Mesendoderm (in vitro differentiated cells): ENCODE measurements around the gene ZNF831.
A peak's percentile ranks its signal among the peaks of the same experiment; 100 is the strongest.

Experiments
- DNase-seq: peaks from one replicate; pipeline ENCODE4 v3.0.0; 2013
- H2AK5ac ChIP-seq: 2 replicates; pipeline ENCODE4 v1.6.1; 2013; ENCODE audit warnings: low read length, inconsistent platforms
- H2BK120ac ChIP-seq: 2 replicates; pipeline ENCODE4 v1.6.1; 2013; ENCODE audit warnings: low read depth, mild to moderate bottlenecking, low read length, moderate library complexity, mixed read lengths
- H2BK15ac ChIP-seq: replicated peaks from 2 replicates; pipeline ENCODE4 v1.6.1; 2013; ENCODE audit warnings: low read depth, mild to moderate bottlenecking, moderate library complexity
- H2BK5ac ChIP-seq: 2 replicates; pipeline ENCODE4 v1.6.1; 2013; ENCODE audit warnings: low read length, inconsistent platforms
- H3K18ac ChIP-seq: 2 replicates; pipeline ENCODE4 v1.6.1; 2013; ENCODE audit warnings: mild to moderate bottlenecking, low read length, mixed read lengths
- H3K23ac ChIP-seq: one replicate; pipeline ENCODE4 v1.6.1; 2013; ENCODE audit warnings: low read length
- H3K27ac ChIP-seq: 2 replicates; pipeline ENCODE4 v1.5.1; 2013; ENCODE audit warnings: low read depth, mild to moderate bottlenecking, inconsistent platforms, low read length, moderate library complexity
- H3K27me3 ChIP-seq: 2 replicates; pipeline ENCODE4 v1.6.1; 2013; ENCODE audit warnings: low read length, control low read depth, mild to moderate bottlenecking, inconsistent platforms; ENCODE audit not compliant: insufficient read depth, poor library complexity
- H3K36me3 ChIP-seq: 2 replicates; pipeline ENCODE4 v1.6.1; 2013; ENCODE audit warnings: low read length, inconsistent platforms; ENCODE audit not compliant: control insufficient read depth, insufficient read depth
- H3K4ac ChIP-seq: one replicate; pipeline ENCODE4 v1.6.1; 2013; ENCODE audit warnings: low read depth, mild to moderate bottlenecking, low read length, moderate library complexity
- H3K4me1 ChIP-seq: 2 replicates; pipeline ENCODE4 v1.6.1; 2013; ENCODE audit warnings: low read depth, low read length, inconsistent platforms; ENCODE audit not compliant: control insufficient read depth
- H3K4me2 ChIP-seq: 2 replicates; pipeline ENCODE4 v1.6.1; 2013; ENCODE audit warnings: low read length
- H3K4me3 ChIP-seq: 2 replicates; pipeline ENCODE4 v1.5.1; 2013; ENCODE audit warnings: mild to moderate bottlenecking, low read length
- H3K56ac ChIP-seq: one replicate; pipeline ENCODE4 v1.6.1; 2013; ENCODE audit warnings: low read length
- H3K79me1 ChIP-seq: 2 replicates; pipeline ENCODE4 v1.6.1; 2013; ENCODE audit warnings: low read length, inconsistent platforms
- H3K79me2 ChIP-seq: 2 replicates; pipeline ENCODE4 v1.6.1; 2013; ENCODE audit warnings: mild to moderate bottlenecking, low read length; ENCODE audit not compliant: control insufficient read depth, insufficient read depth
- H3K9ac ChIP-seq: 2 replicates; pipeline ENCODE4 v1.6.1; 2013; ENCODE audit warnings: low read length, inconsistent platforms
- H4K5ac ChIP-seq: one replicate; pipeline ENCODE4 v1.6.1; 2013; ENCODE audit warnings: low read length
- H4K8ac ChIP-seq: one replicate; pipeline ENCODE4 v1.6.1; 2013; ENCODE audit warnings: low read depth, mild to moderate bottlenecking, control low read depth, low read length, moderate library complexity
- WGBS: extraction: QIAGEN DNeasy Blood & Tissue Kit; methylation state at CpG from one replicate; pipeline ENCODE4 v1.1.7; 2013; ENCODE audit warnings: low lambda C conversion rate, missing lambda C conversion rate; ENCODE audit not compliant: insufficient coverage; ENCODE audit errors: extremely low coverage; 5-methylcytosine and 5-hydroxymethylcytosine counted together

Gene ZNF831

DNA sequence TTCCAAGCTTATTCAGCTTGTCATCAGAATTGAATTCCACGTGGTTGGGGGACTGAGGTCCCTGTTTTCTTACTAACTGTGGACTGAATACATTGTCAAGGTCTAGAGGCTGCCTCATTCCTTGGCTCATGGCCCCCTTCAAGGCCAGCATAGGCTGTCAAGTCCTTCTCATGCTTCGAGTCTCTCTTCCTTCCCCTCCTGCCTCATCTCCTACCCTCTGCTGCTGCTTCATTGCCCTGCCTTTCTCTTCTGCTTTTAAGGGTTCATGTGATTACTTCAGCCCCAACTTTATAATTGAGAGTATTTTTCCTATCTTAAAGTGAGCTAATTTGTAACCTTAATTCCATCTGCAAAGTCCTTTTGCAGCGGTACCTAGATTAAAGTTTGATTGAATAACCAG is 27.6 kb upstream of the ZNF831 start:
- no peak overlapping the region for H3K23ac ChIP-seq
- no peak overlapping the region for H3K27ac ChIP-seq
- no peak overlapping the region for H2BK5ac ChIP-seq
- no CpG with 5 or more reads among the region's 3 CpGs for WGBS
- no peak overlapping the region for H2BK15ac ChIP-seq
- H3K4me3 ChIP-seq: no peak overlapping the region
- H4K5ac ChIP-seq: no peak overlapping the region
- no peaks in the 10 kb centered on the region for H3K27me3 ChIP-seq
- H3K79me2 ChIP-seq: no peaks in the 10 kb centered on the region
- H3K4me2 ChIP-seq: no peak overlapping the region
- no peak overlapping the region for H2AK5ac ChIP-seq
- H3K56ac ChIP-seq: no peak overlapping the region
- H3K79me1 ChIP-seq: no peaks in the 10 kb centered on the region
- H4K8ac ChIP-seq: no peak overlapping the region
- H3K9ac ChIP-seq: no peak overlapping the region
- DNase-seq: no peak
- H3K36me3 ChIP-seq: no peaks in the 10 kb centered on the region
- no peak overlapping the region for H2BK120ac ChIP-seq
- no peak overlapping the region for H3K18ac ChIP-seq
- H3K4ac ChIP-seq: no peak overlapping the region
- no peaks in the 10 kb centered on the region for H3K4me1 ChIP-seq

GRCh38 chr20:59137532-59137931 is 26.1 kb upstream of the ZNF831 start:
- H3K79me2 ChIP-seq: no peaks in the 10 kb centered on the region
- H3K18ac ChIP-seq: no peak overlapping the region
- no peaks in the 10 kb centered on the region for H3K36me3 ChIP-seq
- no peak for DNase-seq
- H3K4ac ChIP-seq: no peak overlapping the region
- H3K27ac ChIP-seq: no peak overlapping the region
- H3K4me2 ChIP-seq: no peak overlapping the region
- H4K5ac ChIP-seq: no peak overlapping the region
- no peak overlapping the region for H3K9ac ChIP-seq
- no peak overlapping the region for H3K4me3 ChIP-seq
- H3K56ac ChIP-seq: no peak overlapping the region
- no peak overlapping the region for H3K23ac ChIP-seq
- H2AK5ac ChIP-seq: no peak overlapping the region
- H3K79me1 ChIP-seq: no peaks in the 10 kb centered on the region
- H2BK5ac ChIP-seq: no peak overlapping the region
- H2BK15ac ChIP-seq: no peak overlapping the region
- H2BK120ac ChIP-seq: no peak overlapping the region
- WGBS: no CpG with 5 or more reads among the region's 1 CpG
- H3K27me3 ChIP-seq: no peaks in the 10 kb centered on the region
- no peaks in the 10 kb centered on the region for H3K4me1 ChIP-seq
- no peak overlapping the region for H4K8ac ChIP-seq

- WGBS: no CpG with 5 or more reads among the region's 6 CpGs
Measured at GRCh38 chr20:59138114-59138748, 25.4 kb upstream of the ZNF831 start.

DNA sequence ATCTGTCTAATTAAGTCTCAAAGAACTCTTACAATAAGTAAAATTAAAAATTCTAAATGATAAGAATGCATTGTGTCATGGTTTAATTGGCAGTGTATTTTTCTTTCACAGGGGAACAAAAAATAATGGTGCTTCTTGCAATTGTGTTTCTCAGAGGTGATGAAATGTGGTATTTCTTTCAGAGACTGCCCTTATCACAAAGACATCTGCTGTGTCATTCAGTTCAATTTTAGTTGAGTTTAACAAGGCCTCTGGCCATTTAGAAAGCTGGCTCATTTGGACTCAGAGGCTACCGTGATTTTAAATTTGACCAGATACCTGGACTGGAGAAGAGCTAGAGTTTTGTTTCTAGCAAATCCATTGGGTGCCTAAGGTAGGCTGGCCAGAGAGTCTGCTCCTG is 23.6 kb upstream of the ZNF831 start:
- no peak overlapping the region for H3K27ac ChIP-seq
- no peaks in the 10 kb centered on the region for H3K36me3 ChIP-seq
- H2BK5ac ChIP-seq: no peak overlapping the region
- no peak for DNase-seq
- no peak overlapping the region for H3K4me2 ChIP-seq
- H4K8ac ChIP-seq: no peak overlapping the region
- WGBS: no CpG with 5 or more reads among the region's 1 CpG
- no peak overlapping the region for H2BK120ac ChIP-seq
- H3K27me3 ChIP-seq: no peaks in the 10 kb centered on the region
- H2BK15ac ChIP-seq: no peak overlapping the region
- no peak overlapping the region for H3K9ac ChIP-seq
- no peak overlapping the region for H3K4ac ChIP-seq
- H3K23ac ChIP-seq: no peak overlapping the region
- H3K79me1 ChIP-seq: no peaks in the 10 kb centered on the region
- no peak overlapping the region for H2AK5ac ChIP-seq
- H3K4me1 ChIP-seq: no peaks in the 10 kb centered on the region
- H3K79me2 ChIP-seq: no peaks in the 10 kb centered on the region
- H3K18ac ChIP-seq: no peak overlapping the region
- no peak overlapping the region for H3K4me3 ChIP-seq
- H4K5ac ChIP-seq: no peak overlapping the region
- no peak overlapping the region for H3K56ac ChIP-seq

More at GRCh38 chr20:59138114-59138748, 25.4 kb upstream of the ZNF831 start:
- Histone ChIP-seq H3K18ac (no peak overlapping the region), H3K23ac (no peak overlapping the region), H2BK5ac (no peak overlapping the region), H3K36me3 (no peaks in the 10 kb centered on the region), H3K27me3 (no peaks in the 10 kb centered on the region), H2BK120ac (no peak overlapping the region), H3K4ac (no peak overlapping the region), H3K56ac (no peak overlapping the region), H4K5ac (no peak overlapping the region), H3K4me3 (no peak overlapping the region), H3K4me2 (no peak overlapping the region), H2AK5ac (no peak overlapping the region), H3K27ac (no peak overlapping the region), H4K8ac (no peak overlapping the region), H3K79me1 (no peaks in the 10 kb centered on the region), H3K9ac (no peak overlapping the region), H2BK15ac (no peak overlapping the region), H3K79me2 (no peaks in the 10 kb centered on the region), H3K4me1 (no peaks in the 10 kb centered on the region)
- no peak for DNase-seq

DNA sequence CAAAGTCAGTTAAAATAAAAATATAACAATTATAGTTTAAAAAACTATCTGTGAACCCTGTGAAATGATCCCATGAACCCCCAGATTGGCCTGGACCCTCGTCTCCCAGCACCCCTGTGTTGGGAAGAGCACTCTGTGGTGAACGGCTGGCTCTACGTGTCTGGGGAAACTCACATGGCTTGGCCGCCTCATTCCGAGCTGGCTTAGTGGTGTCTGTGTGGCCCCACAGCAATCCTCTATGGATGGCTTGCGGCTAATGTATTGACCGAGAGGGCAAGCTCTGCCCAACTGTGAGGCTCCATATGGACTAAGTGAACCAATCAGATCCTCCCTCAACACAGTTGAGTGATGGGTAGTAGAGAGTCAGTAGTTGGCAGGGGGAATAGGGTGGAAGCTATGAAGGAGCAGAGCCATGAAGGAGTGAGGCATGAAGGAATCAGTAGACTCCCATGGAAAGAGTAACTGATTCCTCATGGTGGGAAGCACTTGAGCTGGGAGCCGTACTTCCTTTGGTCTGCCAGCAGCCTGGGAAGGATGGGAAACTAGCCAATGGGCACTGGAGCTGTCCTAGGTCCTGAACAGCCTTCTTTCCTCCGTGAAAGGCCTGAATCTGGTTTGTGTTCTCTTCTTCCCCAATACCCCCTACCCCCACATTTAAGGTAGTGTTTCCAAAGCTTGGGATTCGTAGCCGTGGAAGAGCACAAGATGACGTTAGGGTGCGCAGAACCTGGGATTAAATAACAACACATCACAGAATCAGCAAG is 21.6 kb upstream of the ZNF831 start:
- Histone ChIP-seq H2BK120ac (no peak overlapping the region), H3K27me3 (no peaks in the 10 kb centered on the region), H3K4me3 (no peak overlapping the region)

More for the DNA sequence above, 21.6 kb upstream of the ZNF831 start:
- H3K4me1 ChIP-seq: no peaks in the 10 kb centered on the region
- no CpG with 5 or more reads among the region's 13 CpGs for WGBS
- H2AK5ac ChIP-seq: no peak overlapping the region
- peak; percentile 51 for DNase-seq
- no peak overlapping the region for H3K18ac ChIP-seq
- H3K79me2 ChIP-seq: no peaks in the 10 kb centered on the region
- H3K79me1 ChIP-seq: no peaks in the 10 kb centered on the region
- H3K4ac ChIP-seq: no peak overlapping the region
- no peak overlapping the region for H3K56ac ChIP-seq
- no peak overlapping the region for H4K5ac ChIP-seq
- no peak overlapping the region for H2BK5ac ChIP-seq
- no peak overlapping the region for H3K23ac ChIP-seq
- H3K4me2 ChIP-seq: no peak overlapping the region
- no peak overlapping the region for H3K9ac ChIP-seq
- no peaks in the 10 kb centered on the region for H3K36me3 ChIP-seq
- H4K8ac ChIP-seq: no peak overlapping the region
- no peak overlapping the region for H3K27ac ChIP-seq
- no peak overlapping the region for H2BK15ac ChIP-seq
